Kidney epithelial cell (primary cell): ENCODE measurements around the gene TSHZ2. TPM values are rescaled to one million over a fixed set of nuclear protein-coding genes. Genes with fewer than 3 reads are reported as not detected.

Experiments used
- DNase-seq: peaks from one replicate; pipeline ENCODE4 v3.0.0-alpha.2; 2010; ENCODE audit warnings: low read depth
- H3K27me3 ChIP-seq: 2 replicates; pipeline ENCODE4 v1.6.0; 2011; ENCODE audit warnings: low read length; ENCODE audit not compliant: control insufficient read depth, insufficient read depth
- H3K36me3 ChIP-seq: 2 replicates; pipeline ENCODE4 v1.5.1; 2011; ENCODE audit warnings: low read length; ENCODE audit not compliant: control insufficient read depth, insufficient read depth
- H3K4me3 ChIP-seq: 2 replicates; pipeline ENCODE4 v1.5.1; 2011; ENCODE audit warnings: low read depth, mild to moderate bottlenecking, control low read depth, low read length
- total RNA-seq: library from RNA; depleted of rRNA; stranded (reverse); fragments of >200 nt; gene quantifications from 2 replicates; pipeline ENCODE4 v1.2.3, GENCODE V29; 2015
- TF ChIP-seq, protein P1 (sequence below): IDR thresholded peaks from 2 replicates; pipeline ENCODE4 v1.5.1; 2011; ENCODE audit warnings: mild to moderate bottlenecking, moderate library complexity, low read length, control low read depth, inconsistent platforms; ENCODE audit not compliant: insufficient read depth, poor library complexity, severe bottlenecking

Gene TSHZ2
- total RNA-seq, 1 donor from 2014 or later, result 1.0 TPM

DNA sequence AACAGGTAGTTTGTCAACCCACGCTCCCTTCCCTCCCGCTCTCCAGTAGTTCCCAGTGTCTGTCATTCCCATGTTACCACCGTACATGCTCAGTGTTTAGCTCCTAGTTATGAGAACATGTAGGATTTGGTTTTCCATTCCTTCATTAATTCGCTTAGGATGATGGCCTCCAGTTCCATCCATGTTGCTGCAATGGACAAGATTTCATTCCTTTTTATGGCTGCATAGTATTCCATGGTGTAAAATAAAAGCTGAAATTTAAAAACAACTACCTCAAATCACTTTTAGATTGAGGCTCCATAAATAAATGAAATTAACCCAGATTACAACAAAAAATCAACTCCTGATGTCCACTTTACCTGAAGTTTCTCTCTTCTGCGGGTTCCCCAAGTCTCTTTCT is 430.9 kb downstream of the TSHZ2 start:
- TF ChIP-seq, protein P1, sequence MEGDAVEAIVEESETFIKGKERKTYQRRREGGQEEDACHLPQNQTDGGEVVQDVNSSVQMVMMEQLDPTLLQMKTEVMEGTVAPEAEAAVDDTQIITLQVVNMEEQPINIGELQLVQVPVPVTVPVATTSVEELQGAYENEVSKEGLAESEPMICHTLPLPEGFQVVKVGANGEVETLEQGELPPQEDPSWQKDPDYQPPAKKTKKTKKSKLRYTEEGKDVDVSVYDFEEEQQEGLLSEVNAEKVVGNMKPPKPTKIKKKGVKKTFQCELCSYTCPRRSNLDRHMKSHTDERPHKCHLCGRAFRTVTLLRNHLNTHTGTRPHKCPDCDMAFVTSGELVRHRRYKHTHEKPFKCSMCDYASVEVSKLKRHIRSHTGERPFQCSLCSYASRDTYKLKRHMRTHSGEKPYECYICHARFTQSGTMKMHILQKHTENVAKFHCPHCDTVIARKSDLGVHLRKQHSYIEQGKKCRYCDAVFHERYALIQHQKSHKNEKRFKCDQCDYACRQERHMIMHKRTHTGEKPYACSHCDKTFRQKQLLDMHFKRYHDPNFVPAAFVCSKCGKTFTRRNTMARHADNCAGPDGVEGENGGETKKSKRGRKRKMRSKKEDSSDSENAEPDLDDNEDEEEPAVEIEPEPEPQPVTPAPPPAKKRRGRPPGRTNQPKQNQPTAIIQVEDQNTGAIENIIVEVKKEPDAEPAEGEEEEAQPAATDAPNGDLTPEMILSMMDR, result no peak
- Histone ChIP-seq H3K27me3 (no peaks in the 10 kb centered on the region), H3K36me3 (no peaks in the 10 kb centered on the region), H3K4me3 (no peak overlapping the region)
- no peak for DNase-seq

DNA sequence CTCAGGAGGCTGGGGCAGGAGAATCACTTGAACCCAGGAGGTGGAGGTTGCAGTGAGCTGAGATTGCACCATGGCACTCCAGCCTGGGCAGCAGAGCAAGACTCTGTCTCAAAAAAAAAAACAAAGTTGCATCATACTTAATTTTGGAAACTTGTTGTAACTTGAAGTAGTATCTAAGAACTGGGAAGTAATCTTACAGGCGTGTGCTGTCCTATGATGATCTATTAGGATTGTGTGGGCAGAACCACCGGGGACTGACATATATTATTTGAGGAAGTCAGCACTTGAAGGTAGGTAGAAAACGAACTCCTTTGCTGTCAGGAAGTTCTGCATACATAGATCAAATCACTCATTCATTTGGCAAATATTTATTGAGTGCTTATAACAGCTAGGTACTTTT is 433.0 kb downstream of the TSHZ2 start:
- Histone ChIP-seq H3K27me3 (no peaks in the 10 kb centered on the region), H3K36me3 (no peaks in the 10 kb centered on the region), H3K4me3 (no peak overlapping the region)
- TF ChIP-seq, protein P1, result no peak
- DNase-seq, result no peak

DNA sequence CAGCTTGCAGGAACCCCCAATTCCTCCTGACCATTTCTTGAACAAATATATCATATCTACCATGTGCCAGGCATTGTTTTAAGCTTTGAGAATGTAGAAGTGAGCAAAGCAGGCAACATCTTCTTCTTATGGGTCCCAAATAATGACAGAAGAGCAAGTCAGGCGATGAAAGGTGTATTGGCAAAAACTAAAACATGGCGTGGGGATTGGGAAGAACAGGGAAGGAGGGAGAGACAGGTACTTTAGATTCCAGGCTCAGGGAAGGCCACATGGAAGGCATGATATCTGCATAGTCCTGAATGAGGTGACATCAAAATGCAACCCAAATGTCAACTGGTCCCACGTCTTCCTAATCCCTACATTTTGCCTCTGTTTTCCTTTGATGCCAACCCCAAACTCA is 434.4 kb downstream of the TSHZ2 start:
- H3K36me3 ChIP-seq, result no peaks in the 10 kb centered on the region
- no peaks in the 10 kb centered on the region for H3K27me3 ChIP-seq
- no peak overlapping the region for H3K4me3 ChIP-seq
- DNase-seq, result no peak
- TF ChIP-seq, protein P1, result no peak

DNA sequence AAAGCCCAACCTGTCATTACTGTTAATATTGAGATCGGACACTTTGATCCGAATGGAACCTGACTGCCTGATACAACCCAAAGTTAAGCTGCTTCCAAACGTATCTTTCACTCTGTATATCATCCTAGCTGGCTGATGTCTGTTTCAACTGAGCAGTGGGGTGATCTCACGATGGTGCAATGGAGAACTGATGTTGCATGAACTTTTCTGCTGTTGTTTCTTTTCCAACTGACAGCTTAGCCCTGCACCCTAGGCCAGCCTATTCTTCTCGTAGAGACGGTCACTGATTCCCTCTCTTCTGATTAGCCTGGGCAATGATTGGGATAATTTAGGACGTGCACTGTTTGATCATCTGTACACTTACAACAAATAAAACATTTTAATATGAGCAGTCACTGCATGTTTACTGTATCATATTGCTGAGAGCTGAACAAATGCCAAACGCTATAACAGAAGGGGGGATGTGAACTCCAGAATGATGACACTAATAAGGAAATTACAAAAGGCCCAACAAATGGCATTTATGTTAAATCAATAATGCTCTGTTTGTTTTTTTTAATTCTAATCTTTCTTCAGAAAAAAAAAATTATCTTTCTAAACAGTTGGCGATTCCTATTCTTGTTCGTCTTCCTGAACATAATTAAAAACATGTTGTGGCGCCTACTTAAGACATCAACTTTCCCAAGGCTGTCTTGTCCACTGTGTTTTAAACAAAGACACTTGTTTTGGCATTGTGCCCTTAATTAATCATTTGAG is 436.7 kb downstream of the TSHZ2 start:
- Histone ChIP-seq H3K36me3 (no peaks in the 10 kb centered on the region), H3K27me3 (no peaks in the 10 kb centered on the region), H3K4me3 (no peak overlapping the region)
- no peak for DNase-seq
- TF ChIP-seq, protein P1, result no peak

DNA sequence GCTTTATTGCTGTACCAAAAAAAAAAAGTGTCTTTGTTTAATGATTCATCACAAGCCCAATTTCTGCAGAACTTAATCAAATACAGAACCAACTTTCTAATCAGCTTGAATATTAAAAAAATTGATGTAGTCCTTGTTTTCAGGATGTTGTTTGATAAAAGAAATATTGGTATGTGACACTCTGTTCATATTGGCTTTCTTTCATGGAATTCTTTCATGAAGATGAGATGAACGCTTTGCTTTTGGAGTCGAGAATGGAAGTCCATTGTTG is 437.2 kb downstream of the TSHZ2 start:
- Histone ChIP-seq H3K4me3 (no peak overlapping the region), H3K36me3 (no peaks in the 10 kb centered on the region), H3K27me3 (no peaks in the 10 kb centered on the region)
- TF ChIP-seq, protein P1, result no peak
- no peak for DNase-seq

DNA sequence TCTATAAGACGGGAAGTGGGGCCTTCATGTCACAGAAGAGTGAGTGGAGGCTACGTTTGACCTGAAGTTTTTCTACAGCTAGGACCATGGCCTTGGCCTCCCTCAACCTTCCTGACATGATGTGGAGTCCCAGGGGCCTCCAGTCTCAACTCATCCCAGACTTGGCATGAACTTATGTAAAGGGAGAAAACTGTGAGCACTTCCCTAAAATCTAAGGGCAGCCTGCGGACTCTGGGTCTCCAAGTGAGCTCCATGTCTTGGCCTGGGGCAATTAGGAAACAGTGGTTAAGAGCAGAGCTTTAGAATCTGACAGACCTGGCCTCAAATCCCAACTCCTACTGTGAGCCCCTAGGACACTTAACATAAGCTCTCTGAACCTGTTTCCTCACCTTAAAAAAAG is 439.0 kb downstream of the TSHZ2 start:
- H3K4me3 ChIP-seq, result no peak overlapping the region
- TF ChIP-seq, protein P1, result no peak
- DNase-seq, result no peak
- no peaks in the 10 kb centered on the region for H3K27me3 ChIP-seq
- no peaks in the 10 kb centered on the region for H3K36me3 ChIP-seq
